Fibroblast of lung (primary cell): ENCODE measurements around the gene CCDC121. TPM values are rescaled to one million over a fixed set of nuclear protein-coding genes. Genes with fewer than 3 reads are reported as not detected.
"Not testable (repeated sequence)": the region's sequence is repeated elsewhere in the genome, so short reads cannot be mapped to it uniquely, and the experiment has no call there.

Source experiments
- DNase-seq, 2 donors: peaks; one replicate each; pipeline versions ENCODE4 v3.0.0 to v3.0.0-alpha.2; 2010; ENCODE audit warnings: low read depth in 2 of 2
- H2AFZ ChIP-seq: 2 replicates; pipeline ENCODE4 v1.5.1; 2012; ENCODE audit warnings: low read length, control low read depth, inconsistent platforms
- H3K27ac ChIP-seq: 2 replicates; pipeline ENCODE4 v1.5.1; 2011; ENCODE audit warnings: low read length, control low read depth; ENCODE audit not compliant: insufficient read depth
- H3K27me3 ChIP-seq: 2 replicates; pipeline ENCODE4 v1.5.1; 2011; ENCODE audit warnings: mild to moderate bottlenecking, low read length; ENCODE audit not compliant: control insufficient read depth, insufficient read depth
- H3K36me3 ChIP-seq: 2 replicates; pipeline ENCODE4 v1.5.1; 2011; ENCODE audit warnings: low read length; ENCODE audit not compliant: control insufficient read depth, insufficient read depth
- H3K4me1 ChIP-seq: 2 replicates; pipeline ENCODE4 v1.5.1; 2011; ENCODE audit warnings: low read length; ENCODE audit not compliant: control insufficient read depth, insufficient read depth; ENCODE audit errors: extremely low read depth
- H3K4me2 ChIP-seq: 2 replicates; pipeline ENCODE4 v1.5.1; 2011; ENCODE audit warnings: low read length, control low read depth; ENCODE audit not compliant: insufficient read depth; ENCODE audit errors: extremely low read depth
- H3K4me3 ChIP-seq, 4 experiments: fragments of 200-600 bp in 1 of 4; sonication (generic) in 1 of 4; replicated peaks in 1 of 4; 2 replicates each; pipeline ENCODE4 v1.5.1; 2011 to 2016; ENCODE audit warnings: low read length in 4 of 4, low read depth in 3 of 4, mild to moderate bottlenecking in 3 of 4, control low read depth in 2 of 4, inconsistent platforms in 1 of 4, mixed read lengths in 1 of 4; ENCODE audit not compliant: insufficient read depth in 1 of 4; ENCODE audit errors: control extremely low read depth in 1 of 4
- H3K79me2 ChIP-seq: 2 replicates; pipeline ENCODE4 v1.5.1; 2012; ENCODE audit warnings: mild to moderate bottlenecking, low read length, inconsistent platforms; ENCODE audit not compliant: control insufficient read depth, insufficient read depth
- H3K9ac ChIP-seq: 2 replicates; pipeline ENCODE4 v1.5.1; 2011; ENCODE audit warnings: mild to moderate bottlenecking, low read length, control low read depth; ENCODE audit not compliant: insufficient read depth
- H3K9me3 ChIP-seq: 2 replicates; pipeline ENCODE4 v1.5.1; 2012; ENCODE audit warnings: low read depth, low read length; ENCODE audit not compliant: control insufficient read depth, insufficient read depth
- H4K20me1 ChIP-seq: 2 replicates; pipeline ENCODE4 v1.5.1; 2011; ENCODE audit warnings: low read length; ENCODE audit not compliant: control insufficient read depth, insufficient read depth; ENCODE audit errors: extremely low read depth
- CTCF ChIP-seq, 2 donors: IDR thresholded peaks in 1 of 2; conservative IDR thresholded peaks in 1 of 2; 1 replicate in 1 of 2; 2 replicates in 1 of 2; pipeline ENCODE4 v1.5.1; 2011 to 2012; ENCODE audit warnings: low read length in 2 of 2, control low read depth in 1 of 2, inconsistent platforms in 1 of 2, low read depth in 1 of 2, mild to moderate bottlenecking in 1 of 2
- EZH2 ChIP-seq: IDR thresholded peaks from 2 replicates; pipeline ENCODE4 v1.5.1; 2012; ENCODE audit warnings: low read length, control low read depth, mild to moderate bottlenecking; ENCODE audit errors: missing control alignments
- polyA plus RNA-seq, 2 donors: library from polyadenylated mRNA; depleted of rRNA in 1 of 2; stranded (reverse) in 1 of 2; unstranded in 1 of 2; fragments of >200 nt; gene quantifications; 2 replicates each; pipeline ENCODE4 v1.2.1, GENCODE V29; 2011 to 2012; ENCODE audit warnings: missing spikeins in 1 of 2
- total RNA-seq: library from RNA; depleted of rRNA; stranded (reverse); fragments of >200 nt; gene quantifications from 2 replicates; pipeline ENCODE4 v1.2.1, GENCODE V29; 2014

CCDC121 gene
- total and polyA plus RNA-seq, 2 donors (not counting 1 experiment from before 2014, with no cell fraction given) = 1.4 to 2.0 TPM

- H3K36me3 ChIP-seq = no peaks in the 10 kb centered on the region
- no peaks in the 10 kb centered on the region for H3K27me3 ChIP-seq
- H3K79me2 ChIP-seq = peaks cover 42% of the 10 kb centered on the region
- H3K4me1 ChIP-seq = no peaks in the 10 kb centered on the region
- DNase-seq = peak in 1 of 2 donors; percentile 15
- H3K4me3 ChIP-seq = no peak overlapping the region
- no peaks in the 10 kb centered on the region for H3K9me3 ChIP-seq
- no peaks in the 10 kb centered on the region for H4K20me1 ChIP-seq
- no peak overlapping the region for H3K9ac ChIP-seq
- TF ChIP-seq EZH2 (no peak), CTCF (conservative IDR thresholded peaks at IDR 0.05 in 1 of 2, IDR thresholded peaks at IDR 0.05 in 1 of 2; ENCODE audit: low read depth in 1 of 2, low read length in 2 of 2) (no peak)
- no peak overlapping the region for H3K4me2 ChIP-seq
- no peak overlapping the region for H2AFZ ChIP-seq
- no peak overlapping the region for H3K27ac ChIP-seq
Measured at GRCh38 chr2:27596627-27597026, 32.2 kb downstream of the CCDC121 start.

- not testable (repeated sequence) for H3K36me3 ChIP-seq, H3K9me3 ChIP-seq, H3K27ac ChIP-seq, H4K20me1 ChIP-seq, H2AFZ ChIP-seq, H3K4me3 ChIP-seq, H3K4me1 ChIP-seq, DNase-seq, H3K9ac ChIP-seq, H3K4me2 ChIP-seq, H3K27me3 ChIP-seq
- H3K79me2 ChIP-seq = peaks cover 50% of the 10 kb centered on the region
Measured at GRCh38 chr2:27595412-27595811, 33.4 kb downstream of the CCDC121 start.

- H2AFZ ChIP-seq, H3K4me2 ChIP-seq, H3K27me3 ChIP-seq, H3K4me3 ChIP-seq, H3K36me3 ChIP-seq, H3K27ac ChIP-seq, DNase-seq, H3K9me3 ChIP-seq, H3K9ac ChIP-seq, H4K20me1 ChIP-seq, H3K4me1 ChIP-seq: not testable (repeated sequence)
- H3K79me2 ChIP-seq = peaks cover 63% of the 10 kb centered on the region
Measured at GRCh38 chr2:27594020-27594703, 34.6 kb downstream of the CCDC121 start.

- TF ChIP-seq CTCF (conservative IDR thresholded peaks at IDR 0.05 in 1 of 2, IDR thresholded peaks at IDR 0.05 in 1 of 2; ENCODE audit: low read depth in 1 of 2, low read length in 2 of 2) (no peak), EZH2 (no peak)
- no peak overlapping the region for H3K27ac ChIP-seq
- no peak overlapping the region for H3K4me2 ChIP-seq
Measured at GRCh38 chr2:27593240-27593639, 35.6 kb downstream of the CCDC121 start.

More at GRCh38 chr2:27593240-27593639, 35.6 kb downstream of the CCDC121 start:
- H3K27me3 ChIP-seq = no peaks in the 10 kb centered on the region
- H3K36me3 ChIP-seq = no peaks in the 10 kb centered on the region
- H3K79me2 ChIP-seq = peaks cover 70% of the 10 kb centered on the region
- H2AFZ ChIP-seq = no peak overlapping the region
- H3K4me1 ChIP-seq = no peaks in the 10 kb centered on the region
- no peak for DNase-seq
- H3K9me3 ChIP-seq = no peaks in the 10 kb centered on the region
- no peak overlapping the region for H3K9ac ChIP-seq
- H4K20me1 ChIP-seq = no peaks in the 10 kb centered on the region
- no peak overlapping the region for H3K4me3 ChIP-seq
